ENCODE results near the gene DNAJC6.

DNA sequence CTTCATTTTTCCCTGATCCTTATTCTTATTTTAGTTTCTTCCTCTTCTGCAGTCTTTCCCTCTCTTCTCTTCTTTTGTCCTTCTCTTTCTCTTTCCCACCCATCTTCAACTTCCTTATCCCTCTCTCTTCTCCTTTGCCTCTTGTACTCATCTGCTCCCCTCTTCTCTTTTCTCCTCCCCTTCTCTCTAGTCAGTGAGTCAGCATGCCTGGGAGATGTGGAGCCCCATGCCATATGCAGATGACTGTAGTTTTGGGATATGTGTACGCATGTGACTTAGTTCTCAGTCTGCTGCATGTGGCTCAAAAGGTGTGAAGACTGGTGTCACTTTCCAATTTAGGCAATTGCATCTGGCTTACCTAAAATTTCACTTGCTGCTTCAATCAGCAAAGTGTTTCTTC, 10.4 kb downstream of the DNAJC6 start:
- TF ChIP-seq CTCF (conservative IDR thresholded peaks at IDR 0.05; ENCODE audit: low read length) (no peak), EZH2phosphoT487 (IDR thresholded peaks at IDR 0.05; ENCODE audit: borderline replicate concordance) (no peak)
